HepG2 (cell line): Measurements from ENCODE around the gene BAHCC1. TPM values are rescaled to one million over a fixed set of nuclear protein-coding genes. Genes with fewer than 3 reads are reported as not detected.

Source experiments
- DNMT1 ChIP-seq: sonication (generic); formaldehyde crosslinking; IDR thresholded peaks from 2 replicates; pipeline ENCODE4 v1.5.1; 2020; ENCODE audit warnings: mild to moderate bottlenecking, missing genetic modification reagents
- ELF3 ChIP-seq: IDR thresholded peaks from 2 replicates; pipeline ENCODE4 v1.6.1; 2016; ENCODE audit warnings: missing genetic modification reagents, missing compliant biosample characterization
- ERF ChIP-seq: IDR thresholded peaks from 2 replicates; pipeline ENCODE4 v1.6.1; 2018; ENCODE audit warnings: missing biosample characterization, missing genetic modification reagents
- FOXO1 ChIP-seq: sonication (generic); formaldehyde crosslinking; IDR thresholded peaks from 2 replicates; pipeline ENCODE4 v1.4.0; 2020; ENCODE audit warnings: missing genetic modification reagents
- JARID2 ChIP-seq: sonication (generic); formaldehyde crosslinking; IDR thresholded peaks from 2 replicates; pipeline ENCODE4 v1.8.1; 2023; ENCODE audit warnings: missing genetic modification reagents, inconsistent platforms; ENCODE audit not compliant: insufficient replicate concordance
- RAD51 ChIP-seq: fragments of 450-650 bp; IDR thresholded peaks from 2 replicates; pipeline ENCODE4 v1.6.1; 2016; ENCODE audit warnings: borderline replicate concordance
- SKI ChIP-seq: fragments of 450-650 bp; IDR thresholded peaks from one replicate; pipeline ENCODE4 v1.6.1; 2018; ENCODE audit warnings: mild to moderate bottlenecking; ENCODE audit not compliant: partially characterized antibody
- SUZ12 ChIP-seq: fragments of 150-350 bp; IDR thresholded peaks from 2 replicates; pipeline ENCODE4 v1.6.1; 2014; ENCODE audit warnings: low read depth, low read length
- ZNF670 ChIP-seq: sonication (generic); formaldehyde crosslinking; IDR thresholded peaks from 2 replicates; pipeline ENCODE4 v1.8.0; 2022; ENCODE audit warnings: mild to moderate bottlenecking, missing genetic modification reagents, borderline replicate concordance
- polyA plus RNA-seq, 8 experiments: library from polyadenylated mRNA; depleted of rRNA in 3 of 8; stranded (reverse) in 7 of 8; unstranded in 1 of 8; fragments of >200 nt; fragmentation: Illumina TruSeq in 4 of 8; extraction: Trizol in 4 of 8; gene quantifications; 2 replicates each; pipeline versions ENCODE4 v1.2.1 to v1.2.3, GENCODE V29; 2011 to 2016; ENCODE audit warnings: low read depth in 4 of 8, missing spikeins in 1 of 8, mixed read lengths in 1 of 8; ENCODE audit not compliant: insufficient read depth in 1 of 8
- total RNA-seq, 5 experiments: library from RNA; depleted of rRNA; stranded (reverse); fragments of >200 nt; fragmentation: Illumina TruSeq; extraction: Trizol; gene quantifications; 2 replicates each; pipeline ENCODE4 v1.2.3, GENCODE V29; 2016; ENCODE audit warnings: low read depth in 1 of 5
- TF ChIP-seq, protein P1 (sequence below): sonication (generic); formaldehyde crosslinking; IDR thresholded peaks from 2 replicates; pipeline ENCODE4 v1.5.1; 2020; ENCODE audit warnings: missing genetic modification reagents, mild to moderate bottlenecking, borderline replicate concordance
- TF ChIP-seq, protein P2 (sequence below): sonication (generic); formaldehyde crosslinking; IDR thresholded peaks from 2 replicates; pipeline ENCODE4 v1.9.0; 2021; ENCODE audit warnings: missing genetic modification reagents, mild to moderate bottlenecking, borderline replicate concordance
- TF ChIP-seq, protein P3 (sequence below): sonication (generic); formaldehyde crosslinking; IDR thresholded peaks from 2 replicates; pipeline ENCODE4 v1.9.0; 2022; ENCODE audit warnings: missing genetic modification reagents, mild to moderate bottlenecking, borderline replicate concordance
- TF ChIP-seq, protein P4 (sequence below): sonication (generic); formaldehyde crosslinking; IDR thresholded peaks from 2 replicates; pipeline ENCODE4 v1.4.0; 2020; ENCODE audit warnings: mild to moderate bottlenecking, missing genetic modification reagents

The BAHCC1 gene
- total and polyA plus RNA-seq, 2 of the 13 experiments (the other 11 are each of a cell fraction or from before 2014, with no cell fraction given), result 1.4 to 1.7 TPM

DNA sequence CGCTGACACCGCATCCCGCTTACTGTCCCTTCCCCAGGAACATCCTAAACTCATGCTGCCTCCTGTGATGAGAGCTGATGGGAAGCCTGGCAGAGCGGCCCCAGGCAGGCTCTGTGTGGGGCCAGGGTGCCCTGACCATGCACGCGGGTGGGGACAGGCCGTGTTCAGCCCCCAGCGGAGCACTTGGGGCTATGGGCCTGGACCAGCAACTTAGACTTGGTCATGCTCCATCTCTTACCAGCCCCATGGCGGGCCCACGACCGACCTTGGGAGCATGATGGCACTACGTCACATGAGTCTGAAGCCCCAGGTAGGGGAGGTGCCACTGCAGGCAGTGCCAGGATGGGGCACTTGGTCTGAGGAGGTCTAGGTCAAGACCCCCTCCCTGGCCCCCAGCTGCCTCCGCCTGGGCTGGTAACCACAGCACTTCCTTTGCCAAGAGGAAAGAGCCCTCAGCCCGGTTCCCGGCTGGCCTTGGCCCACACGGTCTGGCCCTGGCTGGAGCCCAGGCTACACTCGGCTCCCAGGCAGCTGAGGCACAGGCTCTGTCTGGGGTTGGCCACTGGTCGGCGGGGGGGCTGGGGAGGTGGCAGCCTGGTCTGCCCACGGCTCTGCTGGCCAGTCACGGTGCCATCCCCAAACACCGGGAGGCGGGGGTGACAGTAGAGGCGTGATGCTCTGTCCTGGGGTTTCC, 25.7 kb downstream of the BAHCC1 start (continued):
- TF ChIP-seq, protein P1, sequence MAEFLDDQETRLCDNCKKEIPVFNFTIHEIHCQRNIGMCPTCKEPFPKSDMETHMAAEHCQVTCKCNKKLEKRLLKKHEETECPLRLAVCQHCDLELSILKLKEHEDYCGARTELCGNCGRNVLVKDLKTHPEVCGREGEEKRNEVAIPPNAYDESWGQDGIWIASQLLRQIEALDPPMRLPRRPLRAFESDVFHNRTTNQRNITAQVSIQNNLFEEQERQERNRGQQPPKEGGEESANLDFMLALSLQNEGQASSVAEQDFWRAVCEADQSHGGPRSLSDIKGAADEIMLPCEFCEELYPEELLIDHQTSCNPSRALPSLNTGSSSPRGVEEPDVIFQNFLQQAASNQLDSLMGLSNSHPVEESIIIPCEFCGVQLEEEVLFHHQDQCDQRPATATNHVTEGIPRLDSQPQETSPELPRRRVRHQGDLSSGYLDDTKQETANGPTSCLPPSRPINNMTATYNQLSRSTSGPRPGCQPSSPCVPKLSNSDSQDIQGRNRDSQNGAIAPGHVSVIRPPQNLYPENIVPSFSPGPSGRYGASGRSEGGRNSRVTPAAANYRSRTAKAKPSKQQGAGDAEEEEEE (CRISPR knock-in tag), result no peak
- TF ChIP-seq DNMT1 (no peak), JARID2 (CRISPR knock-in tag) (no peak), RAD51 (no peak), FOXO1 (CRISPR knock-in tag) (no peak), ZNF670 (CRISPR knock-in tag) (no peak), SUZ12 (no peak), ELF3 (no peak), SKI (no peak), ERF (CRISPR knock-in tag) (no peak)
- TF ChIP-seq, protein P2, sequence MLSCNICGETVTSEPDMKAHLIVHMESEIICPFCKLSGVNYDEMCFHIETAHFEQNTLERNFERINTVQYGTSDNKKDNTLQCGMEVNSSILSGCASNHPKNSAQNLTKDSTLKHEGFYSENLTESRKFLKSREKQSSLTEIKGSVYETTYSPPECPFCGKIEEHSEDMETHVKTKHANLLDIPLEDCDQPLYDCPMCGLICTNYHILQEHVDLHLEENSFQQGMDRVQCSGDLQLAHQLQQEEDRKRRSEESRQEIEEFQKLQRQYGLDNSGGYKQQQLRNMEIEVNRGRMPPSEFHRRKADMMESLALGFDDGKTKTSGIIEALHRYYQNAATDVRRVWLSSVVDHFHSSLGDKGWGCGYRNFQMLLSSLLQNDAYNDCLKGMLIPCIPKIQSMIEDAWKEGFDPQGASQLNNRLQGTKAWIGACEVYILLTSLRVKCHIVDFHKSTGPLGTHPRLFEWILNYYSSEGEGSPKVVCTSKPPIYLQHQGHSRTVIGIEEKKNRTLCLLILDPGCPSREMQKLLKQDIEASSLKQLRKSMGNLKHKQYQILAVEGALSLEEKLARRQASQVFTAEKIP (CRISPR knock-in tag), result no peak
- TF ChIP-seq, protein P3, sequence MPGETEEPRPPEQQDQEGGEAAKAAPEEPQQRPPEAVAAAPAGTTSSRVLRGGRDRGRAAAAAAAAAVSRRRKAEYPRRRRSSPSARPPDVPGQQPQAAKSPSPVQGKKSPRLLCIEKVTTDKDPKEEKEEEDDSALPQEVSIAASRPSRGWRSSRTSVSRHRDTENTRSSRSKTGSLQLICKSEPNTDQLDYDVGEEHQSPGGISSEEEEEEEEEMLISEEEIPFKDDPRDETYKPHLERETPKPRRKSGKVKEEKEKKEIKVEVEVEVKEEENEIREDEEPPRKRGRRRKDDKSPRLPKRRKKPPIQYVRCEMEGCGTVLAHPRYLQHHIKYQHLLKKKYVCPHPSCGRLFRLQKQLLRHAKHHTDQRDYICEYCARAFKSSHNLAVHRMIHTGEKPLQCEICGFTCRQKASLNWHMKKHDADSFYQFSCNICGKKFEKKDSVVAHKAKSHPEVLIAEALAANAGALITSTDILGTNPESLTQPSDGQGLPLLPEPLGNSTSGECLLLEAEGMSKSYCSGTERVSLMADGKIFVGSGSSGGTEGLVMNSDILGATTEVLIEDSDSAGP (CRISPR knock-in tag), result no peak
- TF ChIP-seq, protein P4, sequence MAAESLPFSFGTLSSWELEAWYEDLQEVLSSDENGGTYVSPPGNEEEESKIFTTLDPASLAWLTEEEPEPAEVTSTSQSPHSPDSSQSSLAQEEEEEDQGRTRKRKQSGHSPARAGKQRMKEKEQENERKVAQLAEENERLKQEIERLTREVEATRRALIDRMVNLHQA (CRISPR knock-in tag), result no peak
- TF ChIP-seq, all 625 proteins: peak for 0
